ENCODE measurements around the gene YAE1.

GRCh38 chr7:39541511-39541910 is 24.7 kb upstream of the YAE1 start:
- TF ChIP-seq YY1 (IDR thresholded peaks at IDR 0.05; ENCODE audit: low read depth) (no peak), REST (IDR thresholded peaks at IDR 0.05; ENCODE audit: low read depth) (no peak), MAX (IDR thresholded peaks at IDR 0.05) (no peak), NFIC (IDR thresholded peaks at IDR 0.05) (no peak), RAD21 (IDR thresholded peaks at IDR 0.05; ENCODE audit: low read depth) (no peak), TAF1 (IDR thresholded peaks at IDR 0.05; ENCODE audit: low read depth) (no peak), TCF12 (IDR thresholded peaks at IDR 0.05; ENCODE audit: low read depth) (no peak)
